ENCODE measurements around the gene DENND2D.

DNA sequence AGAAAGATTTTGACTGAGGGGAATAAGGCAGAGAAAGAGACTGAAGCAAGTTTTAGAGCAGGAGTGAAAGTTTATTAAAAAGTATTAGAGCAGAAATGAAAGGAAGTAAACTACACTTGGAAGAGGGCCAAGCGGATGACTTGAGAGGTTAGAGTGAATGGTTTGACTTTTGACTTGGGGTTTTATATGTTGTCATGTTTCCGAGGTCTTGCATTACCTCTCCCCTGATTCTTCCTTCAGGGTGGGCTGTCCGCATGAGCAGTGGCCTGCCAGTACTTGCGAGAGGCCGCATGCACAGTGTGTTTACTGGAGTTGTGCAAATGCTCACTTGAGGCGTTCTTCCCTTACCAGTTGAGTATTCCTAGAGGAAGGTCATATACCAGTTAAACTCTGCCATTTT lies 13.0 kb upstream of the DENND2D start:
- TF ChIP-seq, protein P1, sequence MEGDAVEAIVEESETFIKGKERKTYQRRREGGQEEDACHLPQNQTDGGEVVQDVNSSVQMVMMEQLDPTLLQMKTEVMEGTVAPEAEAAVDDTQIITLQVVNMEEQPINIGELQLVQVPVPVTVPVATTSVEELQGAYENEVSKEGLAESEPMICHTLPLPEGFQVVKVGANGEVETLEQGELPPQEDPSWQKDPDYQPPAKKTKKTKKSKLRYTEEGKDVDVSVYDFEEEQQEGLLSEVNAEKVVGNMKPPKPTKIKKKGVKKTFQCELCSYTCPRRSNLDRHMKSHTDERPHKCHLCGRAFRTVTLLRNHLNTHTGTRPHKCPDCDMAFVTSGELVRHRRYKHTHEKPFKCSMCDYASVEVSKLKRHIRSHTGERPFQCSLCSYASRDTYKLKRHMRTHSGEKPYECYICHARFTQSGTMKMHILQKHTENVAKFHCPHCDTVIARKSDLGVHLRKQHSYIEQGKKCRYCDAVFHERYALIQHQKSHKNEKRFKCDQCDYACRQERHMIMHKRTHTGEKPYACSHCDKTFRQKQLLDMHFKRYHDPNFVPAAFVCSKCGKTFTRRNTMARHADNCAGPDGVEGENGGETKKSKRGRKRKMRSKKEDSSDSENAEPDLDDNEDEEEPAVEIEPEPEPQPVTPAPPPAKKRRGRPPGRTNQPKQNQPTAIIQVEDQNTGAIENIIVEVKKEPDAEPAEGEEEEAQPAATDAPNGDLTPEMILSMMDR (IDR thresholded peaks at IDR 0.05; ENCODE audit: low read depth, low read length) = no peak
- TF ChIP-seq EZH2phosphoT487 (IDR thresholded peaks at IDR 0.05; ENCODE audit: low read depth) = no peak

Data from OCI-LY3 (cell line).